H1 (cell line): ENCODE results near the gene PRR5. TPM values are rescaled to one million over a fixed set of nuclear protein-coding genes. Genes with fewer than 3 reads are reported as not detected.
A peak's percentile ranks its signal among the peaks of the same experiment; 100 is the strongest.

ENCODE experiments used
- CTCF ChIA-PET: fragments of 300-600 bp; sonication (Branson Sonifier 250); formaldehyde crosslinking; loops from one replicate; lab custom pipeline; 2021; ENCODE audit not compliant: partially characterized antibody; lab: Charles Lee
- POLR2A ChIA-PET: fragments of 300-600 bp; sonication (Branson Sonifier 250); formaldehyde crosslinking; loops from one replicate; lab custom pipeline; 2021; ENCODE audit warnings: inconsistent platforms; ENCODE audit not compliant: partially characterized antibody; lab: Charles Lee
- DNase-seq, 2 experiments: peaks; one replicate each; pipeline versions ENCODE4 v3.0.0 to v3.0.0-alpha.2; 2010 to 2022; ENCODE audit warnings: low spot score in 2 of 2, low read depth in 1 of 2, mixed read lengths in 1 of 2
- FAIRE-seq: peaks from 2 replicates; lab custom pipeline; 2011; peaks lifted over from hg19 to GRCh38; lab: Jason Lieb, UNC
- H2AFZ ChIP-seq: 2 replicates; pipeline ENCODE4 v1.8.1; 2012; ENCODE audit warnings: low read length, inconsistent platforms
- H2AK5ac ChIP-seq: 2 replicates; pipeline ENCODE4 v1.6.1; 2013; ENCODE audit warnings: low read depth, low read length
- H2BK120ac ChIP-seq: replicated peaks from 2 replicates; pipeline ENCODE3; 2013; ENCODE audit warnings: low read depth, low read length, inconsistent platforms
- H2BK12ac ChIP-seq: 2 replicates; pipeline ENCODE4 v1.6.1; 2013; ENCODE audit warnings: low read depth, low read length
- H2BK15ac ChIP-seq: 2 replicates; pipeline ENCODE4 v1.6.1; 2013; ENCODE audit warnings: low read length
- H2BK20ac ChIP-seq: 2 replicates; pipeline ENCODE4 v1.6.1; 2013; ENCODE audit warnings: low read length
- H2BK5ac ChIP-seq: 2 replicates; pipeline ENCODE4 v1.6.1; 2013; ENCODE audit warnings: low read depth, low read length
- H3K14ac ChIP-seq: 2 replicates; pipeline ENCODE4 v1.6.1; 2013; ENCODE audit warnings: inconsistent platforms; ENCODE audit not compliant: insufficient read length
- H3K18ac ChIP-seq: 2 replicates; pipeline ENCODE4 v1.6.1; 2013; ENCODE audit warnings: low read length; ENCODE audit errors: extremely low read depth
- H3K23ac ChIP-seq: 2 replicates; pipeline ENCODE4 v1.6.1; 2013; ENCODE audit warnings: inconsistent platforms; ENCODE audit not compliant: insufficient read length
- H3K23me2 ChIP-seq: 2 replicates; pipeline ENCODE4 v1.6.1; 2013; ENCODE audit warnings: low read depth, low read length
- H3K27ac ChIP-seq: 2 replicates; pipeline ENCODE4 v1.6.1; 2011; ENCODE audit warnings: low read depth, low read length, inconsistent platforms
- H3K27me3 ChIP-seq, 4 experiments: replicated peaks in 1 of 4; 1 replicate in 1 of 4; 2 replicates in 3 of 4; pipeline versions ENCODE4 v1.6.1 to v1.8.1; 2011 to 2013; ENCODE audit warnings: low read length in 3 of 4, mild to moderate bottlenecking in 3 of 4, inconsistent platforms in 2 of 4, mixed read lengths in 2 of 4, moderate library complexity in 1 of 4; ENCODE audit not compliant: control insufficient read depth in 3 of 4, insufficient read depth in 3 of 4; ENCODE audit errors: extremely low read depth in 1 of 4
- H3K36me3 ChIP-seq, 4 experiments: 2 replicates each; pipeline versions ENCODE4 v1.6.1 to v1.8.1; 2011 to 2013; ENCODE audit warnings: mild to moderate bottlenecking in 4 of 4, low read length in 3 of 4, moderate library complexity in 2 of 4, control low read depth in 1 of 4, inconsistent platforms in 1 of 4; ENCODE audit not compliant: insufficient read depth in 4 of 4, control insufficient read depth in 2 of 4
- H3K4ac ChIP-seq: replicated peaks from 2 replicates; pipeline ENCODE3; 2013; ENCODE audit warnings: low read length, low read depth, mixed read lengths, inconsistent platforms; ENCODE audit not compliant: insufficient read length
- H3K4me1 ChIP-seq, 4 experiments: replicated peaks in 1 of 4; 1 replicate in 1 of 4; 2 replicates in 3 of 4; pipeline versions ENCODE4 v1.6.1 to v1.8.1; 2011 to 2013; ENCODE audit warnings: low read length in 3 of 4, inconsistent platforms in 2 of 4, mixed read lengths in 1 of 4; ENCODE audit not compliant: insufficient read depth in 4 of 4, control insufficient read depth in 3 of 4
- H3K4me2 ChIP-seq, 2 experiments: 2 replicates each; pipeline versions ENCODE4 v1.6.1 to v1.8.1; 2011 to 2013; ENCODE audit warnings: low read depth in 2 of 2, low read length in 2 of 2, control low read depth in 1 of 2, inconsistent platforms in 1 of 2, mild to moderate bottlenecking in 1 of 2; ENCODE audit not compliant: insufficient read depth in 1 of 2
- H3K4me3 ChIP-seq, 4 experiments: fragments of 200-600, 300-600 bp in 1 of 4; sonication (generic), shearing (Covaris generic), sonication (Bioruptor Twin) in 1 of 4; 2 replicates each; pipeline versions ENCODE4 v1.5.1 to v1.8.1; 2011 to 2016; ENCODE audit warnings: low read length in 4 of 4, low read depth in 3 of 4, control low read depth in 2 of 4, inconsistent platforms in 2 of 4, mild to moderate bottlenecking in 2 of 4, mixed read lengths in 1 of 4, moderate library complexity in 1 of 4; ENCODE audit not compliant: insufficient read depth in 2 of 4; ENCODE audit errors: extremely low read depth in 1 of 4
- H3K56ac ChIP-seq: replicated peaks from 2 replicates; pipeline ENCODE3; 2013; ENCODE audit warnings: low read depth, mild to moderate bottlenecking, mixed read lengths, low read length, inconsistent platforms; ENCODE audit not compliant: insufficient read length
- H3K79me1 ChIP-seq: 2 replicates; pipeline ENCODE4 v1.6.1; 2013; ENCODE audit warnings: low read depth, low read length, control low read depth
- H3K79me2 ChIP-seq, 2 experiments: 2 replicates each; pipeline versions ENCODE4 v1.6.1 to v1.8.1; 2012 to 2013; ENCODE audit warnings: low read length in 2 of 2, mild to moderate bottlenecking in 2 of 2, inconsistent platforms in 1 of 2; ENCODE audit not compliant: insufficient read depth in 2 of 2, control insufficient read depth in 1 of 2
- H3K9ac ChIP-seq, 4 experiments: replicated peaks in 1 of 4; 1 replicate in 1 of 4; 2 replicates in 3 of 4; pipeline versions ENCODE4 v1.6.1 to v1.8.1; 2011 to 2013; ENCODE audit warnings: low read depth in 3 of 4, low read length in 3 of 4, control low read depth in 2 of 4, mild to moderate bottlenecking in 2 of 4, moderate library complexity in 2 of 4, inconsistent platforms in 1 of 4; ENCODE audit errors: extremely low read depth in 1 of 4
- H3K9me3 ChIP-seq, 2 experiments: 2 replicates each; pipeline versions ENCODE4 v1.6.1 to v1.8.1; 2012 to 2013; ENCODE audit warnings: mild to moderate bottlenecking in 2 of 2, moderate library complexity in 2 of 2, control low read depth in 1 of 2, inconsistent platforms in 1 of 2, low read depth in 1 of 2, low read length in 1 of 2, mixed read lengths in 1 of 2; ENCODE audit not compliant: insufficient read depth in 2 of 2
- H4K20me1 ChIP-seq, 2 experiments: replicated peaks in 1 of 2; 2 replicates each; pipeline versions ENCODE3 to v1.8.1; 2011 to 2013; ENCODE audit warnings: inconsistent platforms in 2 of 2, low read length in 2 of 2, mild to moderate bottlenecking in 1 of 2; ENCODE audit not compliant: insufficient read depth in 2 of 2, control insufficient read depth in 1 of 2
- H4K5ac ChIP-seq: 2 replicates; pipeline ENCODE4 v1.6.1; 2013; ENCODE audit warnings: low read length, low read depth, mixed read lengths, inconsistent platforms; ENCODE audit not compliant: insufficient read length
- H4K8ac ChIP-seq: 2 replicates; pipeline ENCODE4 v1.8.0; 2013; ENCODE audit warnings: mild to moderate bottlenecking, moderate library complexity, low read length, inconsistent platforms; ENCODE audit not compliant: insufficient read depth; ENCODE audit errors: extremely low read depth
- H4K91ac ChIP-seq: replicated peaks from 2 replicates; pipeline ENCODE3; 2013; ENCODE audit warnings: low read length, mixed read lengths, inconsistent platforms; ENCODE audit not compliant: insufficient read length
- KDM1A ChIP-seq: fragments of 200-600, 300-600 bp; sonication (generic); IDR thresholded peaks from 2 replicates; pipeline ENCODE4 v1.7.1; 2016; ENCODE audit warnings: mild to moderate bottlenecking, low read length, borderline replicate concordance
- SP2 ChIP-seq: IDR thresholded peaks from 2 replicates; pipeline ENCODE4 v1.6.1; 2012; ENCODE audit warnings: mild to moderate bottlenecking, low read length, inconsistent platforms
- WGBS, 2 experiments: shearing (Covaris generic) in 1 of 2; methylation state at CpG; one replicate each; pipeline versions ENCODE4 v1.1.6 to v1.1.7; 2013 to 2015; ENCODE audit warnings: low lambda C conversion rate in 2 of 2, mixed read lengths in 2 of 2, inconsistent platforms in 1 of 2, low coverage in 1 of 2, missing lambda C conversion rate in 1 of 2; ENCODE audit not compliant: insufficient replicate concordance in 2 of 2, insufficient coverage in 1 of 2, insufficient read length in 1 of 2; ENCODE audit errors: extremely low coverage in 1 of 2, missing lambda C conversion rate in 1 of 2; 5-methylcytosine and 5-hydroxymethylcytosine counted together
- polyA plus RNA-seq, 7 experiments: library from polyadenylated mRNA; depleted of rRNA in 3 of 7; stranded (reverse) in 5 of 7; unstranded in 2 of 7; fragments of >200 nt in 5 of 7; fragments of 200-250 nt in 2 of 7; gene quantifications; 1 replicate in 5 of 7; 2 replicates in 1 of 7; 4 replicates in 1 of 7; pipeline versions ENCODE4 v1.2.1 to v1.2.3, GENCODE V29; 2011 to 2013; ENCODE audit warnings: missing spikeins in 2 of 7, mixed read lengths in 2 of 7
- total RNA-seq: library from RNA; stranded (reverse); fragmentation: NEBNext Ultra II Directional; extraction: Animal tissue kit (Norgen Biotek cat#: 25700); gene quantifications from 2 replicates; pipeline ENCODE4 v1.2.1, GENCODE V29; 2021

PRR5 gene
- total and polyA plus RNA-seq, 2 of the 8 experiments (the other 6 are each of a cell fraction or from before 2014, with no cell fraction given), result 16.5 to 25.7 TPM

GRCh38 chr22:44691796-44692661 lies 10.0 kb upstream of the PRR5 start:
- Histone ChIP-seq H2AK5ac (no peak overlapping the region), H3K23ac (no peak overlapping the region), H3K23me2 (no peaks in the 10 kb centered on the region), H4K20me1 (no peaks in the 10 kb centered on the region), H3K36me3 (no peaks in the 10 kb centered on the region), H3K56ac (no peak overlapping the region), H3K18ac (no peak overlapping the region), H3K4me2 (no peak overlapping the region), H3K4me1 (no peaks in the 10 kb centered on the region), H3K27ac (no peak overlapping the region), H2BK15ac (no peak overlapping the region), H3K27me3 (no peaks in the 10 kb centered on the region; a peak in 1 of 7 replicates), H3K9ac (no peak overlapping the region), H3K4me3 (no peak overlapping the region), H2BK12ac (no peak overlapping the region), H2BK5ac (no peak overlapping the region), H3K79me2 (no peaks in the 10 kb centered on the region), H3K9me3 (no peaks in the 10 kb centered on the region), H3K14ac (no peak overlapping the region), H3K79me1 (no peaks in the 10 kb centered on the region), H4K5ac (no peak overlapping the region), H4K91ac (no peak overlapping the region), H2AFZ (no peak overlapping the region), H2BK120ac (no peak overlapping the region), H2BK20ac (no peak overlapping the region), H3K4ac (no peak overlapping the region), H4K8ac (no peak overlapping the region)
- POLR2A ChIA-PET, result interaction anchor here (0.8 kb wide), 1 partner anchor 61 kb away, joined by 3 read pairs; the partner anchor contains the start of gene ARHGAP8
- TF ChIP-seq KDM1A (0 out of 2 replicates have a peak, but pooled peaks have one; percentile 13), SP2 (no peak)
- no peak for DNase-seq
- no peak for FAIRE-seq
- CTCF ChIA-PET, result interaction anchor here (1.4 to 2.2 kb wide), 2 partner anchors 21 to 43 kb away, joined by 3 to 6 read pairs; no protein-coding TSS in a partner anchor
- 95% methylated on average over 13 of the region's 24 CpGs; no CpG with 5 or more reads in 1 of the 2 experiments for WGBS, 2 experiments
